ENCODE data around the gene PRKCE. TPM values are rescaled to one million over a fixed set of nuclear protein-coding genes. Genes with fewer than 3 reads are reported as not detected.

PRKCE gene
- total RNA-seq, 1 experiment from 2014 or later = 21.7 TPM

DNA sequence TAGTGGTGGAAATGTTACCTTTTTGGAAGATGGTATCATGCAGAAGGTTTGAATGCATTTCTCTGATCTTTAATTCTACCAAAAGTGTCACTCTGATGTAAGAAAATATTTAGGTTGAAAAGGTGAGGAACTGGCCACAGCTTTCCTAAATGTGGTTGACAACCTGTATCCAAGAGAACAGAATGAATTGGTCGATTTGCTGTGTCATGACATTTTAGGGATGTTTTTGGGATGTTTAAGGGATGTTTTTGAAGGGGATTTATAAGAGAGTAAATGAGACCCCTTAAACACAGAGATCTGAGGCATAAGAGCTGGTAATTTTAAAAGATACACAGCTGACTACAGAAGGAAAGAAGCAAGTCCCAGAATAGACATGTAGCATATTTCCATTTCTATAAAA lies 375.0 kb downstream of the PRKCE start:
- no peaks in the 10 kb centered on the region for H3K79me2 ChIP-seq (ENCODE audit: low read depth)
- H3K9me2 ChIP-seq (ENCODE audit: insufficient read depth) = no peaks in the 10 kb centered on the region
- H3K27me3 ChIP-seq (ENCODE audit: insufficient read depth, low read depth) = no peaks in the 10 kb centered on the region
- no peaks in the 10 kb centered on the region for H4K20me1 ChIP-seq (ENCODE audit: insufficient read depth)
- H3K36me3 ChIP-seq (ENCODE audit: low read depth) = no peaks in the 10 kb centered on the region
- CTCF ChIA-PET = no interaction called here
- no peak overlapping the region for H3K4me3 ChIP-seq
- H3F3A ChIP-seq (ENCODE audit: insufficient read depth, low read depth) = no peaks in the 10 kb centered on the region
- TF ChIP-seq CTCF (conservative IDR thresholded peaks at IDR 0.05) = no peak
- TF ChIP-seq EZH2 (IDR thresholded peaks at IDR 0.05; ENCODE audit: low read depth) = no peak
- intact Hi-C loops (cut with micrococcal nuclease; ENCODE audit: unreplicated experiment) = no loop called here
- H3K27ac ChIP-seq = no peak overlapping the region
- H3K9me3 ChIP-seq (ENCODE audit: insufficient read depth, low read depth) = no peaks in the 10 kb centered on the region
- POLR2A ChIA-PET (ENCODE audit: unreplicated experiment) = interaction anchor here (0.6 kb wide), 1 partner anchor 28 kb away, joined by 3 read pairs; no protein-coding TSS in a partner anchor
- H3K4me2 ChIP-seq = no peak overlapping the region
- H3K4me1 ChIP-seq (replicated peaks; ENCODE audit: insufficient read depth) = peaks cover 10% of the 10 kb centered on the region
- DNase-seq = no peak
- BruUV-seq (replicated peaks) = no TSS peak
- no peak overlapping the region for H2AFZ ChIP-seq

DNA sequence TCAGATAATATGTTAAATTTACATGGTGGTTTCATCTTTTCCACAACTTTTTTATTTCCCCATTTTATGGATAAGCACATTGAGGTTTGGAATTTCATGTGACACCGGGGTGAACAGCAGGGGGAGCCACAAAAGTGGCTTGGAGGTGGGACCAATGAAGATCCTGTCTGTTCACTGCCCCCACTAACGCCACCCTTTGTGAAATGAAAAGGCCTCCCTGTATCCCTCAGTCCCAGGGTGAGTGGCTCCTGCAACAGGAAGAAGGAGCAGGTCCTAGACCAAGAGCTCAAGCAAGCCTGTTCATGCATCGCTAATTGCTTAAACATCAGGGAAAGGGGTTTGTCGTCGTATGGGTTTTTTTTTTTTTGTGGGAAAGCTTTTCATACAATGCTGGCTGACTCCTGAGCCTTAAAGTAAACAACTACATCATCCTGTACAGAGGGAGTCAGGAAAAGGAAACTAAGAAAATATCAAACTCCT lies 377.9 kb downstream of the PRKCE start:
- CTCF ChIA-PET = interaction anchor here (0.6 kb wide), 1 partner anchor 66 kb away, joined by 5 read pairs; no protein-coding TSS in a partner anchor
- Histone ChIP-seq H3K27ac (no peak overlapping the region), H3K4me3 (no peak overlapping the region), H4K20me1 (ENCODE audit: insufficient read depth) (no peaks in the 10 kb centered on the region), H3K36me3 (ENCODE audit: low read depth) (no peaks in the 10 kb centered on the region), H3K4me2 (no peak overlapping the region), H3K79me2 (ENCODE audit: low read depth) (no peaks in the 10 kb centered on the region), H3K9me2 (ENCODE audit: insufficient read depth) (no peaks in the 10 kb centered on the region), H3K9me3 (ENCODE audit: insufficient read depth, low read depth) (no peaks in the 10 kb centered on the region), H3F3A (ENCODE audit: insufficient read depth, low read depth) (peaks cover 11% of the 10 kb centered on the region; the same call in 1 of the 2 replicates), H3K27me3 (ENCODE audit: insufficient read depth, low read depth) (no peaks in the 10 kb centered on the region), H2AFZ (no peak overlapping the region), H3K4me1 (replicated peaks; ENCODE audit: insufficient read depth) (peaks cover 21% of the 10 kb centered on the region)
- intact Hi-C loops (cut with micrococcal nuclease; ENCODE audit: unreplicated experiment) = no loop called here
- DNase-seq = peak; percentile 12 to 78
- BruUV-seq (replicated peaks) = no TSS peak
- no peak for TF ChIP-seq EZH2 (IDR thresholded peaks at IDR 0.05; ENCODE audit: low read depth)
- peak; percentile 51; the same call in 1 of the 2 replicates for TF ChIP-seq CTCF (conservative IDR thresholded peaks at IDR 0.05)
- POLR2A ChIA-PET (ENCODE audit: unreplicated experiment) = interaction anchor here (0.6 to 0.7 kb wide), 3 partner anchors 9 to 371 kb away, joined by 4 to 6 read pairs (median 5); no protein-coding TSS in a partner anchor

DNA sequence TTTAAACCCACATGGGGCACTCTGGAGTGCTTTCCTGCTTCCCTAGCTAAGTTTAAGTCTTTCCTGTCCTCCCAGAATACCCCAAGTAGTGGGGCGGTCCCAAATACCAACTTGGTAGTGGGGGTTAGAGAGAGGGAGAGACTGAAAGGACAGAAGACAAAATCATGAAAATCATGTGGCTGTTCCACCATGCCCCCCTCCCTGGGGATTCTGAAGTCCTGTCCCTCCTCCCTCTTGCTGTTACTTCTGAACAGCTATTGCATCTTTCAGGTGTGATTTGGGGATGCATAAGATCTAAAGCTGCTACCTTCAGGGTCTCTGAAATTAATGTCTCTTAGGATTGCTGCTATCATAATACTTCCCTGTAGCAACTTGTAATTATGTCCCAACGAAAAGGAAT lies 378.9 kb downstream of the PRKCE start:
- Histone ChIP-seq H3K36me3 (ENCODE audit: low read depth) (no peaks in the 10 kb centered on the region), H3K4me2 (no peak overlapping the region), H4K20me1 (ENCODE audit: insufficient read depth) (no peaks in the 10 kb centered on the region), H3K27me3 (ENCODE audit: insufficient read depth, low read depth) (no peaks in the 10 kb centered on the region), H3K9me2 (ENCODE audit: insufficient read depth) (no peaks in the 10 kb centered on the region), H3K4me1 (replicated peaks; ENCODE audit: insufficient read depth) (peaks cover 21% of the 10 kb centered on the region), H3K4me3 (no peak overlapping the region), H3F3A (ENCODE audit: insufficient read depth, low read depth) (peaks cover 11% of the 10 kb centered on the region; the same call in 1 of the 2 replicates), H3K27ac (no peak overlapping the region), H3K79me2 (ENCODE audit: low read depth) (no peaks in the 10 kb centered on the region), H3K9me3 (ENCODE audit: insufficient read depth, low read depth) (no peaks in the 10 kb centered on the region), H2AFZ (no peak overlapping the region)
- intact Hi-C loops (cut with micrococcal nuclease; ENCODE audit: unreplicated experiment) = no loop called here
- DNase-seq = no peak
- BruUV-seq (replicated peaks) = no TSS peak
- TF ChIP-seq EZH2 (IDR thresholded peaks at IDR 0.05; ENCODE audit: low read depth) (no peak), CTCF (conservative IDR thresholded peaks at IDR 0.05) (no peak)
- CTCF ChIA-PET = no interaction called here
- POLR2A ChIA-PET (ENCODE audit: unreplicated experiment) = no interaction called here
